Raji (cell line): ENCODE results near the gene KLHL22.

Source experiments
- POLR2A ChIP-seq: IDR thresholded peaks from 2 replicates; pipeline ENCODE4 v1.6.1; 2011; ENCODE audit warnings: low read depth, low read length, control low read depth; ENCODE audit not compliant: insufficient read depth

Gene KLHL22

DNA sequence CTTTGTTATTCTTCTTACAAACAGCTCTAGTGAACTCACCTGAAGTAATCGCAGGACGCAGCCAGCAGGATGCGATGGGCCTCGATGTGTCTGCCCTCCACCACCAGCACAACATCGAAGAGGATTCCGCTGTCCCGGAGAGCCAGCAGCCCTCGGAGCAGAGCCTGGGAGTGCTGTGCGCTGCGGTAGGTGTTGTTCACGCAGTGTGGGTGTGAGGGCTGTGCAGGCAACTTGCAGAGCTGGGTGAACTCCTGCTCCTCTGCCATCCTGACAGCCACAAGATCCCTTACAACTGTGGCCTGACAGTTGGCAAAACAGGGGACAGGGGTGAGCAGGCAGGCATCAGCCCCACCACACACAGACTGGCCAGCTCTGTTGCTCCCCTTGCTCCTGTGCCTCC, 6.6 kb downstream of the KLHL22 start:
- no peak for TF ChIP-seq POLR2A

DNA sequence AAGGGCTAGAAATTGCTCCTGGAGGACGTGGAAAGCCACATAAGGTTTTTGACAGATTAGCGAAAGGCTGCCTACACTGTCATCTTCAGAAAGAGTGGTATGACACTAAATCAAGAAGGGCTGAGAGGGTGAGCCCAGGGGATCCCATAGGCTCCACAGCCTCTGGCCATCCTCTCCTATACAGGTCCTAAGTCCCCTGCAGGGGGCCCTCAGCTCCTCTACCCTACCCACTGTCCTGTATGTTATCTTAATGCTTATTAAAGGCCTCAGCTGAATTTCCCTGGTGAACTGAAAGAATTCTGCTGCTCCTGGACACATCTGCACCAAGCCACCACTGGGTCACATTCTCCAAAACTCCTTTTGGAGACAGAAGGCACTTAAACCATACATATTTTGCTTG, 7.9 kb downstream of the KLHL22 start:
- no peak for TF ChIP-seq POLR2A

DNA sequence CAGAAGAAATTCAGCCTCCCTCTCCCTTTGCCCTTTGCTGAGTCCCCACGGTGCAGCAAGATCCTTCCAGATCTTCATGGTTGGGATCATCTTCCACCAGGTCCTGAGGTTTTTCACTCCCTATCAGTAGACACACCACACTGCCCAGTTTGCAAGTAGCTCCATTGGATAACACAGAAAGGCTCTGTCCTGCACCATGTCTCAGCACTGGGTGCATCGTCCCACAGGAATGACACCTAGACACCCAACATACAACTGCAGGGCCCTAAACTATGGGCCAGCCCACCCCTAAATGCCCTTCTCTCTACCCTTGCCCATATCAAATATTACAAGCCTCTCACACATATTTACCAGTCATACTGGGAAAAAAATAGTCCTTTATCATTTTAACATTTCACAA, 9.4 kb downstream of the KLHL22 start:
- TF ChIP-seq POLR2A: no peak

DNA sequence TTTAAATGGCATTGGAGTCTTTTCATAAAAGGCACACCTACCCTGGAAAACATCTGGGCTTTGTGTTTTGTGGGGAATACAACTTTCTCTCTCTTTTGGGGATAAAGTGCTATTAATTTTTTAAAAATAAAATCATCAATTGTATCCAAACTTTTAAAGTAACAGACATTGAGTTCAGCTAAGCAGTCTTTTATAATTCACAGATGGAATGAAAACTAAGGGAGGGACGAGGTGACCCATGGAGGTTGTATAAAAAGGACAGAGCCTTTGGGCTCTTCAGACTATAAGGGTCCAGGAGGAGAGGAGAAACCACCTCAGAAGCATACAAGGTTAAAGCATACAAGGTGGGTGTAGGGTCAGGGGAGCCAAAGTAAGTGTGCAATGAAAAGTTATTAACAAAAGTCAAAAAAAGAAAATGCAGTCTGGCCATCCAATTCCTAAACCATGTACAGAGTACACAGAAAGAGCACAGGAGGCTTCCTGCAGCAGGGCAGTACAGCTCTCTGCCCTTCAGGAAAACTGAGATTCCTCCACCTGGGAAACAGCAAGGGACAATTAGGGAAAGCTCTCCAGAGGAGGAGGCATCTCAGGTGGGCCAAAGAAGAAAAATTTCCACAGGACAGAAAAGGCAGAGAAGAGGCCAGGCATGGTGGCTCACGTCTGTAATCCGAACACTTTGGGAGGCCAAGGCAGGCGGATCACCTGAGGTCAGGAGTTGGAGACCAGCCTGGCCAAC, 10.5 kb downstream of the KLHL22 start:
- TF ChIP-seq POLR2A: no peak

DNA sequence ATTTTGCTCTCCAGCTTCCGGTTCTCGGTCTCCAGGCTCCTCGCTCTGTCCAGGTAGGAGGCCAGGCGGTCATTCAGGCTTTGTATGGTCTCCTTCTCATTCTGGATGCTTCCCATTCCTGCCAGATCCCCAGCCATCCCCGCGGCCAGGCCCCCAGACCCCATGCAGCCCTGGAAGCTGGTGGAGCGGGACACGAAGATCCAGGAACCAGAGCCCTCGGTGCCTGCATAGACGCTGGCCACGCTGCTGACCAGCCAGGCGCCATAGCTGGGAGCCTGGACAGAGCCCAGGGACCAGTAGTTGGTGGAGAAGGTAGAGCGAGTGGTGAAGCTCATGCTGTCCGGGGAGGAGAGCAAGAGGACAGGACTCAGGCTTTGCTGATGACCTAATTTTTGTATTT, 11.8 kb downstream of the KLHL22 start:
- TF ChIP-seq POLR2A: no peak

GRCh38 chr22:20479612-20480196, 15.9 kb downstream of the KLHL22 start:
- TF ChIP-seq POLR2A: no peak

- no peak for TF ChIP-seq POLR2A
These were observed 20.5 kb downstream of the KLHL22 start for GRCh38 chr22:20475115-20475436.

DNA sequence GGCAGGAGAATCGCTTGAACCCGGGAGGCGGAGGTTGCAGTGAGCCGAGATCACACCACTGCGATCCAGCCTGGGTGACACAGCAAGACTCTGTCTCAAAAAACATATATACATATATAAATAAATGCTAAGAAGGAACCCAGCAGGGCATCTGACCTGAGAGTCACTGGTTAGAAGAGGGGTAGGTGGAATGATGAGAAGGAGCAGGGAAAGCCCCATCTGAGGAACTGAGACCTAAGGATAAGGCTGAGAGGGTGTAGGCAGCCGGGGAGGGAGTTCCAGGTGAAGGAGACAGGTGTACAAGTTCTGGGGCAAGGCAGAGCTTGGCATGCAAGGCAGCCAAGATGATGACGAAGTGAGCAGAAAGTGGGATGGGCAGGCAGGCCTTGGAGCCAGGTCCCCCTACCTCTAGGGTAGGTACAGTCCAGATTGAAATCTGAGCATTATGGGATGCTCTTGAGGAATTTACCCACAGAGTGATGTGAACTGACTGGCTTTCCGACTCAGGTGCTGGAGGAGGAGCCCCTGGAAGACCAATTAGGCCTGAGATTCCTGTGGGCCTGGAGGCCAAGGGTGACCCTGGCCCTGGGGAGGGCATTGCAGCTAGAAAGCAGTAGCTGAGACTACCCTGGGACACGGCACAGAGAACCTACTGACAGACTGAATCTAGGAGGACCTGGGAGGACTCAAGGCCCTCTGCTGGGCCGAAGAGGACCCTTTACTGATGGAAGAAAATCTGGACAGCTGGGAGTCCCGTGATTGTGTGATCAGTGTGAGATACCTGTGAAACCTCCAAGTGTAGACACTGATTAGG, 22.8 kb downstream of the KLHL22 start:
- no peak for TF ChIP-seq POLR2A

- no peak for TF ChIP-seq POLR2A
These were observed 24.3 kb downstream of the KLHL22 start for GRCh38 chr22:20471126-20471833.

- TF ChIP-seq POLR2A: no peak
These were observed 26.3 kb downstream of the KLHL22 start for GRCh38 chr22:20469110-20469868.

DNA sequence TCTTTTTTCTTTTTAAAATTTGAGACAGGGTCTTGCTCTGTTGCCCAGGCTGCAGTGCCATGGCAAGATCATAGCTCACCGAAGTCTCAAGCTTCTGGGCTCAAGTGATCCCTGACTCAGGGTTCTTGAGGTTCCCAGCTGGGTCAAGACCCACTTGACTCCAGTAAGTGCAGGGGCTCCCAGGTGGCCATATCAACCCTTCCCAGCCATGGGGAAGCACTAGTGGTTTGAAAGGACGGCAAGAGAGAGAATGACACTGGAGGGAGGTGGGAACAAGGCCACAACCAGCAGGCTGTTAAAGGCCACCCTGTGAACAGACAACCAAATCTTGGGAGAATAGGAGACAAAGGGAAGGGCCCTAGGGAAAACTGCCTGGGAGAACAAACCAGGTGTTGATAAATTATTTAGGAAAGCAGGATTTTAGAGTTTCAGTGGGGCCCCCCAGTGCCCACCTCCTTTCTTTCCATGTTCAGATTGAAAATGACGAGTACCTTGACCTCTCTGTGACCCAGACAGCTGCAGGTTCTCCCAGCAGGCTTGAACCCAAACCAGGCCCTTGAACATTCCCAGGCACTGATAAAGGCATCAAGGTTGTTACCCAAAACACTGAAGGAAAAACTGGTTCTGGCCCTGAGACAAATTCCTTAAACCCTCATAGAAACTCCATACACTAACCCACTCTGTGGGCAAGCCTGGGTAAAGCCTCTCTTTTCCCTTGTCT, 28.8 kb downstream of the KLHL22 start:
- no peak for TF ChIP-seq POLR2A

DNA sequence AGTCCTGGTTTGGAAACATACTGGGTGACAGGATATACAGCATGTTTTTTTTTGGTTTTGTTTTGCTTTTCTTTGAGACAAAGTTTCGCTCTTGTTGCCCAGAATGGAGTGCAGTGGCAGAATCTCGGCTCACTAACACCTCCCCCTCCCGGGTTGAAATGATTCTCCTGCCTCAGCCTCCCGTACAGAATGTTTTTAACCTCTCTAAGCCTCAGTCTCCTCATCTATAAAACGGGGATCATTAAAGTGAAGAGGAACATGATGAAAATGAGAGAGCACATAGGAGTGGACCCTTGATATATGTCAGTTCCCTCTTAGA, 29.9 kb downstream of the KLHL22 start:
- TF ChIP-seq POLR2A: no peak

DNA sequence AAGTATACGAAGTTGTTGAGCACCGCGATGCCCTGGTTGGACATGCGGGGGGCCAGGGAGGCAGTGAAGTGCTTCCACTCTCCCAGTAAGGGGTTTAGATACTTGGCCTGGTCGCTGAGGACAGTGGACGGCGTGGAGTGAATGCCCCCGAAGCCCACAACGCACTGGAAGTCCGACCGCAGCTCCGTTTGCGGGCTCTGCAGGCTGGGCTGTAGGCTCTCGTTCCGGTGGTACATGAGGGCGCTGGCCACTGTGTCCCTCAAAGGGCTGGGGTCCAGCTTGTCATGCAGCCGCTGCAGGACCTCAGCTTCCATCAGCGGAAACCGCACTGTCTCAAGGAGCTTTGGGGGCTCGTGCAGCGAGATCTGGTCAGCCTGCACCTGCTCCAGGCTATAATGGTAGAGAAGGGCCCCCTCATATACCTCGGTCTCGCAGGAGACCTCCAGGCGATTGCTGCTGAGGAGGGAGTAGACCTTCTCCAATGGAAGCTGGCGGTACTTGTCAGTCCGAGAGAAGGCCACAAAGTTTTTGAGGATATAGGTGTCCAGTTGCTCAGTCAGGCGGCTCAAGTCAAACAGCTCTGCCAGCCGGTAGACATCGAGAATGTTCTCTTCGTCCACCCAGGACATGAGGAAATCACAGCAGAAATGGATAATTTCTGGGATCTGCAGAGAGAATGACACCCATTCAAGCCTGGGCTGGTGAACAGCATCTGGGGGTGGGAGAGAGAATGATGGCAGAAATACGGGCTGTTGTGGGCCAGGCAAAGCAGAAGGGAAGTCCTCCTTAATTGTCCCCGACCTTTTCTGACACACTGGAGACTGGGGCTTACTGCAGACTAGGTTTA, 30.5 kb downstream of the KLHL22 start:
- TF ChIP-seq POLR2A: no peak
